TTC549 (cell line): ENCODE data around the gene MPHOSPH10.
"Not testable (repeated sequence)": the region's sequence is repeated elsewhere in the genome, so short reads cannot be mapped to it uniquely, and the experiment has no call there.

Source experiments
- FAIRE-seq: peaks from 2 replicates; lab custom pipeline; 2012; peaks lifted over from hg19 to GRCh38; lab: Jason Lieb, UNC

Gene MPHOSPH10

GRCh38 chr2:71178836-71179235 lies 48.4 kb downstream of the MPHOSPH10 start:
- not testable (repeated sequence) for FAIRE-seq

GRCh38 chr2:71181316-71181715 lies 50.9 kb downstream of the MPHOSPH10 start:
- no peak for FAIRE-seq

- not testable (repeated sequence) for FAIRE-seq
Observed at GRCh38 chr2:71183306-71184115, 53.1 kb downstream of the MPHOSPH10 start.

GRCh38 chr2:71186973-71187372 lies 56.5 kb downstream of the MPHOSPH10 start:
- no peak for FAIRE-seq

GRCh38 chr2:71187589-71187988 lies 57.2 kb downstream of the MPHOSPH10 start:
- FAIRE-seq, result no peak

- no peak for FAIRE-seq
Observed at GRCh38 chr2:71190656-71191569, 60.5 kb downstream of the MPHOSPH10 start.

- no peak for FAIRE-seq
Observed at GRCh38 chr2:71191570-71191943, 61.1 kb downstream of the MPHOSPH10 start.
